Measurements from ENCODE around the gene BIRC6. TPM values are rescaled to one million over a fixed set of nuclear protein-coding genes. Genes with fewer than 3 reads are reported as not detected.

Gene BIRC6
- total and polyA plus RNA-seq, 2 donors (not counting 1 experiment from before 2014, with no cell fraction given): 46.7 to 162 TPM

DNA sequence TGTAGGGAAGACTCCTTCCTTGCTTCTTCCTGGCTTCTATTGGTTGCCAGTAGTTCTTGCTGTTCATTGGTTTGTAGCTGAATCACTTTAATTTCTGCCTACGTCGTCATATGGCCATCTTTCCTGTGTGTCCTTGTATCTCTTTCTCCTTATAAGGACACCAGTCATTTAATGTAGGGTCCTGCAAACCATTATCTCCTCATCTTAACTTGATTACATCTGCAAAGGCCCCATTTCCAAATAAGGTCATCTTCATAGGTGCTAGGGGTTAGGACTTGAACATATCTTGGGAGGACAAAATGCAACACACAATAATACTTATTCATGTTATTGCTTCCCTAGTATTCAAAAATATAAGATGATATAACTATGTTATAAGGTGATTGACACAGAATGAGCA is 175.5 kb downstream of the BIRC6 start:
- H3K4me2 ChIP-seq (ENCODE audit: extremely low read depth, insufficient read depth, low read length): no peak overlapping the region
- no peak overlapping the region for H2AFZ ChIP-seq (ENCODE audit: low read length)
- no peaks in the 10 kb centered on the region for H3K4me1 ChIP-seq (ENCODE audit: control insufficient read depth, extremely low read depth, insufficient read depth, low read length)
- no peak for DNase-seq (ENCODE audit: low read depth in 2 of 2)
- H4K20me1 ChIP-seq (ENCODE audit: control insufficient read depth, extremely low read depth, insufficient read depth, low read length): no peaks in the 10 kb centered on the region
- no peak overlapping the region for H3K4me3 ChIP-seq (replicated peaks in 1 of 4; ENCODE audit: control extremely low read depth in 1 of 4, insufficient read depth in 1 of 4, low read depth in 3 of 4, low read length in 4 of 4)
- no peaks in the 10 kb centered on the region for H3K9me3 ChIP-seq (ENCODE audit: control insufficient read depth, insufficient read depth, low read depth, low read length)
- H3K9ac ChIP-seq (ENCODE audit: insufficient read depth, low read length): no peak overlapping the region
- no peak for TF ChIP-seq CTCF (conservative IDR thresholded peaks at IDR 0.05 in 1 of 2, IDR thresholded peaks at IDR 0.05 in 1 of 2; ENCODE audit: low read depth in 1 of 2, low read length in 2 of 2)
- TF ChIP-seq EZH2 (IDR thresholded peaks at IDR 0.05; ENCODE audit: low read length, missing control alignments): no peak
- H3K36me3 ChIP-seq (ENCODE audit: control insufficient read depth, insufficient read depth, low read length): no peaks in the 10 kb centered on the region
- no peaks in the 10 kb centered on the region for H3K79me2 ChIP-seq (ENCODE audit: control insufficient read depth, insufficient read depth, low read length)
- no peaks in the 10 kb centered on the region for H3K27me3 ChIP-seq (ENCODE audit: control insufficient read depth, insufficient read depth, low read length)
- H3K27ac ChIP-seq (ENCODE audit: insufficient read depth, low read length): no peak overlapping the region

GRCh38 chr2:32532961-32533360 is 176.1 kb downstream of the BIRC6 start:
- Histone ChIP-seq H3K4me1 (ENCODE audit: control insufficient read depth, extremely low read depth, insufficient read depth, low read length) (no peaks in the 10 kb centered on the region), H3K79me2 (ENCODE audit: control insufficient read depth, insufficient read depth, low read length) (no peaks in the 10 kb centered on the region), H3K4me2 (ENCODE audit: extremely low read depth, insufficient read depth, low read length) (no peak overlapping the region), H2AFZ (ENCODE audit: low read length) (no peak overlapping the region), H3K27ac (ENCODE audit: insufficient read depth, low read length) (no peak overlapping the region), H3K27me3 (ENCODE audit: control insufficient read depth, insufficient read depth, low read length) (no peaks in the 10 kb centered on the region), H3K36me3 (ENCODE audit: control insufficient read depth, insufficient read depth, low read length) (no peaks in the 10 kb centered on the region), H3K9ac (ENCODE audit: insufficient read depth, low read length) (no peak overlapping the region), H3K4me3 (replicated peaks in 1 of 4; ENCODE audit: control extremely low read depth in 1 of 4, insufficient read depth in 1 of 4, low read depth in 3 of 4, low read length in 4 of 4) (no peak overlapping the region), H3K9me3 (ENCODE audit: control insufficient read depth, insufficient read depth, low read depth, low read length) (no peaks in the 10 kb centered on the region), H4K20me1 (ENCODE audit: control insufficient read depth, extremely low read depth, insufficient read depth, low read length) (no peaks in the 10 kb centered on the region)
- DNase-seq (ENCODE audit: low read depth in 2 of 2): no peak
- TF ChIP-seq CTCF (conservative IDR thresholded peaks at IDR 0.05 in 1 of 2, IDR thresholded peaks at IDR 0.05 in 1 of 2; ENCODE audit: low read depth in 1 of 2, low read length in 2 of 2): no peak

GRCh38 chr2:32534831-32535230 is 178.0 kb downstream of the BIRC6 start:
- no peak for DNase-seq (ENCODE audit: low read depth in 2 of 2)
- Histone ChIP-seq H3K36me3 (ENCODE audit: control insufficient read depth, insufficient read depth, low read length) (no peaks in the 10 kb centered on the region), H3K79me2 (ENCODE audit: control insufficient read depth, insufficient read depth, low read length) (no peaks in the 10 kb centered on the region), H4K20me1 (ENCODE audit: control insufficient read depth, extremely low read depth, insufficient read depth, low read length) (no peaks in the 10 kb centered on the region), H3K9me3 (ENCODE audit: control insufficient read depth, insufficient read depth, low read depth, low read length) (no peaks in the 10 kb centered on the region), H3K27me3 (ENCODE audit: control insufficient read depth, insufficient read depth, low read length) (no peaks in the 10 kb centered on the region), H3K4me3 (replicated peaks in 1 of 4; ENCODE audit: control extremely low read depth in 1 of 4, insufficient read depth in 1 of 4, low read depth in 3 of 4, low read length in 4 of 4) (no peak overlapping the region), H2AFZ (ENCODE audit: low read length) (no peak overlapping the region), H3K27ac (ENCODE audit: insufficient read depth, low read length) (no peak overlapping the region), H3K9ac (ENCODE audit: insufficient read depth, low read length) (no peak overlapping the region), H3K4me2 (ENCODE audit: extremely low read depth, insufficient read depth, low read length) (no peak overlapping the region), H3K4me1 (ENCODE audit: control insufficient read depth, extremely low read depth, insufficient read depth, low read length) (no peaks in the 10 kb centered on the region)
- TF ChIP-seq CTCF (conservative IDR thresholded peaks at IDR 0.05 in 1 of 2, IDR thresholded peaks at IDR 0.05 in 1 of 2; ENCODE audit: low read depth in 1 of 2, low read length in 2 of 2) (no peak), EZH2 (IDR thresholded peaks at IDR 0.05; ENCODE audit: low read length, missing control alignments) (no peak)

Data from fibroblast of lung (primary cell).